Spinal cord (tissue), 10 donors: ENCODE data around the gene NUDT13. TPM values are rescaled to one million over a fixed set of nuclear protein-coding genes. Genes with fewer than 3 reads are reported as not detected.

Experiments used
- DNase-seq, 6 donors: peaks; one replicate each; pipeline versions ENCODE4 v3.0.0 to v3.0.0-alpha.2; 2013 to 2015; ENCODE audit warnings: low spot score in 6 of 6, low read depth in 4 of 6
- H3K27ac ChIP-seq: one replicate; pipeline ENCODE4 v1.5.1; 2013; ENCODE audit warnings: low read depth, low read length, control low read depth
- H3K27me3 ChIP-seq: one replicate; pipeline ENCODE4 v1.6.1; 2013; ENCODE audit warnings: low read length; ENCODE audit not compliant: control insufficient read depth, insufficient read depth
- H3K36me3 ChIP-seq: one replicate; pipeline ENCODE4 v1.6.1; 2013; ENCODE audit warnings: low read length; ENCODE audit not compliant: control insufficient read depth, insufficient read depth
- H3K4me1 ChIP-seq: one replicate; pipeline ENCODE4 v1.6.1; 2013; ENCODE audit warnings: low read length; ENCODE audit not compliant: control insufficient read depth, insufficient read depth
- H3K4me3 ChIP-seq: one replicate; pipeline ENCODE4 v1.5.1; 2013; ENCODE audit warnings: low read depth, low read length, control low read depth
- H3K9me3 ChIP-seq: one replicate; pipeline ENCODE4 v1.6.1; 2013; ENCODE audit warnings: low read length; ENCODE audit not compliant: control insufficient read depth, insufficient read depth
- WGBS: methylation state at CpG from one replicate; pipeline ENCODE4 v1.1.5; 2013; ENCODE audit warnings: missing lambda C conversion rate; ENCODE audit not compliant: insufficient coverage; 5-methylcytosine and 5-hydroxymethylcytosine counted together
- polyA plus RNA-seq, 2 donors: library from polyadenylated mRNA; unstranded; fragments of 120-200 nt; gene quantifications; one replicate each; pipeline ENCODE4 v1.2.1, GENCODE V29; 2013; ENCODE audit not compliant: insufficient read length in 2 of 2
- total RNA-seq, 2 donors: library from RNA; depleted of rRNA in 1 of 2; stranded (reverse); fragments of 120-200 nt in 1 of 2; fragments of >200 nt in 1 of 2; gene quantifications; one replicate each; pipeline versions ENCODE4 v1.2.3 to v1.2.4, GENCODE V29; 2013 to 2014
- donor health status: healthy.

NUDT13 gene
- total and polyA plus RNA-seq, 4 donors = 0.50 to 5.4 (median 2.4) TPM

DNA sequence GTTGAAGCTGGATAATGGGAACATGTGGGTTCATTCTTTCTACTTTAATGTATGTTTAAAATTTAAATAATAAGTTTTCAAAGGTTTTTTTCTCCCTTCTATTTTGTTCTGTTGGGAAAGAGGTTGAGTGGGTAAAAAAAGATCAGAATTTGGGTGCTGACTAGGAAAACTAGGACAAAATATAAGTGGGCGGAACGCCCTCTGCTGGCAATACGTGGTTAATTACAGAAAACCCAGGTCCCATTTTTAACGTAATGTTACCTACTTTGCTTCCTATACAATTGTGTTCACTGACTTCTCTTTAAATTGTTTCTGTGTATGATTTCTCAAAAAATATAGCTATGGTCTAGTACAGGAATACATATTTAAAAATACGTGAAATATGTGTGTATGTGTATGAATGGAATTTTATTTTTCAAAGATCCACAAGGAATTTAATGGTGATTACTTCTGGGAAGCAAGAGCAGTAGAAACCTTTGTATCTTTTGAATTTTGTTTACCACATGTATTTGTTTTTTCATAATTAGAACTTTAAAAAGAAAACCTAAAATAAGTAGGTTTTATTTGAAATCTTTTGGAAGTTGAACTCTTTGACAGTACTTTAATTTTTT is 48.9 kb downstream of the NUDT13 start:
- WGBS = no CpG with 5 or more reads among the region's 5 CpGs
- peak; percentile 8 to 85 (median 32) for DNase-seq
- no peaks in the 10 kb centered on the region for H3K9me3 ChIP-seq
- H3K4me1 ChIP-seq = no peaks in the 10 kb centered on the region
- H3K36me3 ChIP-seq = peaks cover 20% of the 10 kb centered on the region
- H3K27me3 ChIP-seq = no peaks in the 10 kb centered on the region
- H3K4me3 ChIP-seq = no peak overlapping the region
- H3K27ac ChIP-seq = no peak overlapping the region

DNA sequence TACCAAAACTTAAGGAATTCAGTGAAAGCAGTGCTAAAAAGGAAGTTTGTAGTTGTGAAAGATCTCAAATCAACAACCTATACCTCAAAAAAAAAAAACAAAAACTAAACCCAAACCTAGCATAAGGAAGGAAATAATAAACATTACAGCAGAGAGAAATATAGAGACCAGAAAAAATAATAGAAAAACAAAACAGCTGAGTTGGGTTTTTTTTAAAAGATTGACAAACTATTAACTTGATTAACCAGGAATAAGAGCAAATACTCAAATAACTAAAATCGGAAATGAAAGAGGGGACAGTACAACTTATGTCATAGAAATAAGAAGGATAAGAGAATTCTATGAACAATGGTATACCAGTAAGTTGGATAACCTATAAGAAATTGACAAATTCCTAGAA is 50.8 kb downstream of the NUDT13 start:
- WGBS = no CpG with 5 or more reads among the region's 1 CpG
- no peaks in the 10 kb centered on the region for H3K27me3 ChIP-seq
- H3K27ac ChIP-seq = no peak overlapping the region
- DNase-seq = no peak
- H3K9me3 ChIP-seq = no peaks in the 10 kb centered on the region
- no peaks in the 10 kb centered on the region for H3K4me1 ChIP-seq
- peaks cover 6% of the 10 kb centered on the region for H3K36me3 ChIP-seq
- H3K4me3 ChIP-seq = no peak overlapping the region

DNA sequence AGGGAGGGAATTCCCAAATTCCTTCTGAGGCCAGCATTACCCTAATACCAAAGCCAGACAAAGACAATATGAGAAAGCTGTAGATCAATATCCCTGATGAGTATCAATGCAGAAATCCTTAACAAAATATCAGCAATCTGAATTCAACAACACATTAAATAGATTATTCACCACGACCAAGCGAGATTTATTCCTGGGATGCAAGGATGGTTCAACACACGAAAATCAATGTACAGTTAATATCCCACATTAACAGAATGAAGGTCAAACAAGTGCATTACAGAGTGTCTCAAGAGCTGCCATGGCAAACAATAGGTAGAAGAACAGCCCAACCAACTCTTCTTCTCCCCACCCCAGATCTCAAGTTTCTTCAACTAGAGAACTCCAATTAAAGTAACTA is 51.4 kb downstream of the NUDT13 start:
- no peaks in the 10 kb centered on the region for H3K9me3 ChIP-seq
- 90% methylated on average over 2 of the region's 3 CpGs for WGBS
- peaks cover 6% of the 10 kb centered on the region for H3K36me3 ChIP-seq
- H3K27ac ChIP-seq = no peak overlapping the region
- H3K27me3 ChIP-seq = no peaks in the 10 kb centered on the region
- H3K4me1 ChIP-seq = no peaks in the 10 kb centered on the region
- no peak overlapping the region for H3K4me3 ChIP-seq
- DNase-seq = no peak

DNA sequence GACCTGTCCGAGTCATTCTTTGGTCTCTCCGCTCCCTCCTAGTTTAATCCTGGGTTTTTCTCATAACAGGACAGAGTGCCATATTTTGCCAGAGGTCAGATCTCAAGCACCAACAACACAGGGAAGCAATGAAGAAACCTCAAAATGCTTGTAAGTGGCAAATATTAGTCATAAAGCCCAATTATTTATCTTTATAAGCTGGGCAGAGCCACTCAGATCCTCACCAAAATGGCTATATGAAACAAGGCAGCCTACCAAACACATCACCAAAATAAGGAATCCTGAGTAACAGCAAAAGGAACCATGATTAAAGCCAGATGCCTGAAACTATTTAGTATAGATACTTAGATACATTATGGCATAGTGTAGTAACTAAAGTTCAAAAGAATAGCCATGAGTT is 52.8 kb downstream of the NUDT13 start:
- Histone ChIP-seq H3K36me3 (peaks cover 3% of the 10 kb centered on the region), H3K27me3 (no peaks in the 10 kb centered on the region), H3K4me1 (no peaks in the 10 kb centered on the region), H3K4me3 (no peak overlapping the region), H3K27ac (no peak overlapping the region), H3K9me3 (no peaks in the 10 kb centered on the region)
- WGBS = 93% methylated on average over 2 of the region's 2 CpGs
- no peak for DNase-seq

DNA sequence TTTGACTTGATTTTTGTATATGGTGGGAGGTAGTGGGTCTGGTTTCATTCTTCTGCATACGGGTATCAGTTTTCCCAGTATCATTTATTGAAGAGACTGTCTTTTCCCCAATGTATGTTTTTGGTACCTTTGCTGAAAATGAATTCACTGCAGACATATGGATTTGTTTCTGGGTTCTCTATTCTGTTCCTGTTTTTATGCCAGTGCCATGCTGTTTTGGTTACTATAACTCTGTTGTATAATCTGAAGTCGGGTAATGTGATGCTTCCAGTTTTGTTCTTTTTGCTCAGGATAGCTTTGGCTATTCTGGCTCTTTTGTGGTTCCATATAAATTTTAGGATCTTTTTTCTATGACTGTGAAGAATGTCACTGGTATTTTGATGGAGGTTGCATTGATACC is 56.7 kb downstream of the NUDT13 start:
- 67% methylated on average over 1 of the region's 2 CpGs for WGBS
- H3K27me3 ChIP-seq = no peaks in the 10 kb centered on the region
- peak overlapping the region; percentile 99 for H3K4me3 ChIP-seq
- H3K27ac ChIP-seq = no peak overlapping the region
- DNase-seq = no peak
- H3K4me1 ChIP-seq = peaks cover 8% of the 10 kb centered on the region
- H3K36me3 ChIP-seq = no peaks in the 10 kb centered on the region
- no peaks in the 10 kb centered on the region for H3K9me3 ChIP-seq

DNA sequence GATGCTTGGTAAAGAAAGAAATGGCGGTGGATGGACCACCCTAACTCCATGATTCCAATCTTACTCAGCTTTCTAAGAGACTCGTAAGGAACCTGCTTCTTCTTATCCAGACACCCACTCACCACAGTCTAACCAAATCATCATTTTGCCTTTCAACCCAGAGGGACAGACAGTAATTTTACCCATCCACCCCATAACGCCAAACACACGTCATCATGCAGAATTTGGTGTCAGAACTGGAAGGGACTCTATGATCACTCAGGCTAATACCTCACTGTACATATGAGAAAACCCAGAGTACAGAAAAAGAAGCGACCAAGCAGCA is 57.2 kb downstream of the NUDT13 start:
- Histone ChIP-seq H3K36me3 (no peaks in the 10 kb centered on the region), H3K9me3 (no peaks in the 10 kb centered on the region), H3K27ac (peak overlapping the region; percentile 97), H3K4me3 (peak overlapping the region; percentile 99), H3K4me1 (peaks cover 8% of the 10 kb centered on the region), H3K27me3 (no peaks in the 10 kb centered on the region)
- DNase-seq = no peak
- WGBS = 9% methylated on average over 4 of the region's 5 CpGs

DNA sequence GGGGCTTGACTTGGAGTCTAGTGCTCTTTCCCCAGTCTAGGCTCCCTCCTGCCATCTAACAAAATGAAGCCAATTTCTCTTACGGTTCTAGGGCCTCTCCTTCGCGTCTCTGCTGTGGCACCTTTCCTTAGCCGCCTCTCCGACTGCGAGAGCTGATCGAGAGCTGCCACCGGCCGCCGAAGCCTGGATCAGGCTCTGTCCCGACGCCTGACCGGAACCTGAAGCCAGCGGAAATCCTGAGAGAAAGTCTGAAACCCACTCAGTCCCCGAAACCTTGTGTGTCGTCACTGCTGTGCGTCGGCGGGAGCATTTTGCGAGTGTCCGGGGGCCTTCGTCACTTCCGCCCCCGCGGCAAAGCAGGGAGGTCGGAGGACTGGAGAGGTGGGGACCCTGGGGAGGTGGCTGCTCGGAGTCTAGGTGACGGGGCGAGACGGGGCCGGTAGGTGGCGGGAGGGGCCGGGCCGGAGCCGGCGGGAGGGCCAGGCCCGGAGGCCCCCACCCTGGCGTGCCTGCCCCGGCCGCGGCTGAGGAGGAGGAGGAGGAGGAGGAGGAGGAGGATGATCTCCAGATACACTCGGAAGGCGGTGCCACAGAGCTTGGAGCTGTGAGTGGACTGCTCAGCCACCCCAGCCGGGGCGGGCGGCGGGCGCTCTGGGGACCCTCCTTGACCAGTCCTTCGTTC is 57.7 kb downstream of the NUDT13 start, which contains the start of the genes ECD and FAM149B1:
Gene ECD (minus strand): TSS at position 226 of the 682 bp plus-strand sequence. CDS start 4,071 bp downstream, outside the sequence.
Gene FAM149B1 (plus strand): TSS at position 337 of the 682 bp plus-strand sequence. CDS start 221 bp downstream, at position 558.
- Histone ChIP-seq H3K9me3 (no peaks in the 10 kb centered on the region), H3K27me3 (no peaks in the 10 kb centered on the region), H3K36me3 (no peaks in the 10 kb centered on the region), H3K4me3 (peak within 1 kb of the TSS; percentile 99), H3K27ac (peak within 1 kb of the TSS; percentile 97), H3K4me1 (peaks cover 8% of the 10 kb centered on the region)
- 0% methylated on average over 47 of the region's 49 CpGs for WGBS
- peak; percentile 93 to 99 (median 96) for DNase-seq

DNA sequence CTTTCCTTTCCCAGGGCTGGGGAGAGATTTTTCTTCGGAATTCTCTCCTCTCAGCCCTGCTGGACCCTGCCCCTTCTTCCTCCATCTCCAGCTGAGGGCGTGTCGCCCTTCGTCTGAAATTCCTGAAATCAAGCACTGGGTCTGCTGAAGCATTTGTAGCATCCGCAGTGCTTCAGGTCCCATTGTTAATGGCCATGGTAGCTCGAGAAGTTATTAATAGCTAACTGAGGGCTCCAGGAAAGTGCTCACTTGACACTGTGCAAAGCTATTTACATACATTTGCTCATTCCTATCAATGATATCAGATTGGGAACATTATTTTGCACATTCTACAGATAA is 58.2 kb downstream of the NUDT13 start:
- Histone ChIP-seq H3K27ac (peak overlapping the region; percentile 97), H3K4me3 (peak overlapping the region; percentile 99), H3K27me3 (no peaks in the 10 kb centered on the region), H3K36me3 (no peaks in the 10 kb centered on the region), H3K9me3 (no peaks in the 10 kb centered on the region), H3K4me1 (peaks cover 8% of the 10 kb centered on the region)
- 0% methylated on average over 4 of the region's 6 CpGs for WGBS
- DNase-seq = peak in 3 of 6 donors; percentile 17 to 32 (median 27)

DNA sequence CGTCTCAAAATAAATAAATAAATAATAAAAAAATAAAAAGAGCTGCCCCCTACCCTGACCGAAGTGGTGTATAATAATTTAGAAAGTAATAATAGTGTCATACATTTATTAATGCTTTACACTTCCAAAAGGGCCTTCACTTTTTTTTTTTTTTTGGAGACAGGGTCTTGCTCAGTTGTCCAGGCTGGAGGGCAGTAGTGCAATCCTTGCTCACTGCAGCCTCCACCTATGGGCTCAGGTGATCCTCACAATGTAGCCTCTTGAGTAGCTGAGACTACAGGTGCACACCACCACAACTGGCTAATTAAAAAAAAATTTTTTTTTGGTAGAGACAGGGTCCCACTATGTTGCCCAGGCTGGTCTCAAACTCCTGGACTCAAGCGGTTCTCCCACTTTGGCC is 59.1 kb downstream of the NUDT13 start:
- no peaks in the 10 kb centered on the region for H3K36me3 ChIP-seq
- DNase-seq = no peak
- H3K27ac ChIP-seq = no peak overlapping the region
- WGBS = no CpG with 5 or more reads among the region's 3 CpGs
- H3K4me3 ChIP-seq = no peak overlapping the region
- no peaks in the 10 kb centered on the region for H3K9me3 ChIP-seq
- H3K4me1 ChIP-seq = peaks cover 8% of the 10 kb centered on the region
- no peaks in the 10 kb centered on the region for H3K27me3 ChIP-seq

DNA sequence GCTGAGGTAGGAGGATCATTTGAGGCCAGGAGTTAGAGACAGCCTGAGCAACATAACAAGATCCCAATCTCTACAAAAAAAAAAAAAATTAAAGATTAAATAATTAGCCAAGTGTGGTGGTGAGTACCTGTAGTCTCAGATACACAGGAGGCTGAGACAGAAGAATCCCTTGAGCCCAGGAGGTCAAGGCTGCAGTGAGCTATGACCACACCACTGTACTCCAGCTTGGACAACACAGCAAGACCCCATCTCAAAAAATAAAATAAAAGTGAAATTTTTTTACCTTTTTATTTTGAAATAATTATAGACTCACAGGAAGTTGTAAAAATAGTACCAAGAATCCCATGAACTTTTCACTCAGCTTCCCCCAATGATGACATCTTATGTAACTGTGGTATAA is 62.6 kb downstream of the NUDT13 start:
- H3K4me1 ChIP-seq = peaks cover 8% of the 10 kb centered on the region
- H3K27ac ChIP-seq = no peak overlapping the region
- H3K9me3 ChIP-seq = no peaks in the 10 kb centered on the region
- peaks cover 18% of the 10 kb centered on the region for H3K36me3 ChIP-seq
- H3K4me3 ChIP-seq = no peak overlapping the region
- DNase-seq = no peak
- no peaks in the 10 kb centered on the region for H3K27me3 ChIP-seq
